IPS-18c (cell line): ENCODE results near the gene MMP25.

Source experiments
- H3K4me3 ChIP-seq: 2 replicates; pipeline ENCODE4 v1.7.0; 2013; ENCODE audit warnings: low read depth, mild to moderate bottlenecking, low read length, moderate library complexity; ENCODE audit not compliant: insufficient read depth
- H3K9me3 ChIP-seq: one replicate; pipeline ENCODE4 v1.6.1; 2013; ENCODE audit warnings: mild to moderate bottlenecking, low read length, moderate library complexity; ENCODE audit not compliant: control insufficient read depth, insufficient read depth

Gene MMP25

DNA sequence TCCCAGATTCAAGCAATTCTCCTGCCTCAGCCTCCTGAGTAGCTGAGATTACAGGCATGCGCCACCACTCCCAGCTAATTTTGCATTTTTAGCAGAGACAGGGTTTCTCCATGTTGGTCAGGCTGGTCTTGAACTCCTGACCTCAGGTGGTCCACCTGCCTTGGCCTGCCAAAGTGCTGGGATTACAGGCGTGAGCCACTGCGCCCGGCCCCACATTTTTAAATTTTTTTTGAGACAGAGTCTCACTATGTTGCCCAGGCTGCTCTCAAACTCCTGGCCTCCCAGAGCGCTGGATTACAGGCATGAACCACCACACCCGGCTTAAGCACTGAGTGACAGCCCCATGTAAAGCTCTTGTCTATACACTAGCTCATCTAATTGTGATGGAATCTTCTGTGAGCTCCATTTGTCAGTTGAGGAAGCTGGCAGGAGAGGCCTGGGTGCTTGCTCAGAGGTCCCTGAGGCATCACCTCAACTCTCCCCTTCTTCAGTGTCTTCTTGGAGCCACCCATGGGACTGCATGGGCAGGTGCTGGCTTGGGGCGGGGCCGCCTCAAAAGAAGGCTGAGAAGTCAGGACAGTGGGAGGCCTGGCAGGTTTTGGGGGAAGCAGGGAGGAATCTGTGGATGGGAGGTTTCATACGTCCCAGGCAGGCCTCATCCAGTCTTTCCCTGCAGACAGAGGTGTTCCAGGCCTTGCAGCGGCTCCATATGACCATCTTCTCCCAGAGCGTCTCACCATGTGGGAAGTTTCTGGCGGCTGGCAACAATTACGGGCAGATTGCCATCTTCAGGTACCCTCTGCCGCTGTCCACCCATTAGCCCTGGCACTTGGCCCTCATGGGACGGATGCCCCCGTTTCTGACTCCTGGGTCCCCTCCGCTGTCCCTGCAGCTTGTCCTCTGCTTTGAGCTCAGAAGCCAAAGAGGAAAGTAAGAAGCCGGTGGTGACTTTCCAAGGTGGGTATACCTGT is 21.0 kb upstream of the MMP25 start:
- Histone ChIP-seq H3K9me3 (peaks cover 2% of the 10 kb centered on the region), H3K4me3 (no peak overlapping the region)

DNA sequence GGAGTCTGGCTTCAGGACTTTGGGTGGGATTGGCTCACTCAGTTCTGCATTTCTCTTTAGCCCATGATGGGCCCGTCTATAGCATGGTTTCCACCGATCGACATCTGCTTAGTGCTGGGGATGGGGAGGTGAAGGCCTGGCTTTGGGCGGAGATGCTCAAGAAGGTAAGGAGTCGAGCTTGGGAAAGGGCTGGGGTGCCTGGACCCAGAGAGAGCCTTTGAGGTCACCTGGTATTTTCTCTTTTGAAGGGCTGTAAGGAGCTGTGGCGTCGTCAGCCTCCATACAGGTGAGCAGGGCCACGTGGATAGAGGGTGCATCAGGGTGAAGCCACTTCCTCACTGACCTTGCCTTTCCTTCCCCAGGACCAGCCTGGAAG is 20.4 kb upstream of the MMP25 start:
- H3K4me3 ChIP-seq = no peak overlapping the region
- H3K9me3 ChIP-seq = peaks cover 2% of the 10 kb centered on the region

DNA sequence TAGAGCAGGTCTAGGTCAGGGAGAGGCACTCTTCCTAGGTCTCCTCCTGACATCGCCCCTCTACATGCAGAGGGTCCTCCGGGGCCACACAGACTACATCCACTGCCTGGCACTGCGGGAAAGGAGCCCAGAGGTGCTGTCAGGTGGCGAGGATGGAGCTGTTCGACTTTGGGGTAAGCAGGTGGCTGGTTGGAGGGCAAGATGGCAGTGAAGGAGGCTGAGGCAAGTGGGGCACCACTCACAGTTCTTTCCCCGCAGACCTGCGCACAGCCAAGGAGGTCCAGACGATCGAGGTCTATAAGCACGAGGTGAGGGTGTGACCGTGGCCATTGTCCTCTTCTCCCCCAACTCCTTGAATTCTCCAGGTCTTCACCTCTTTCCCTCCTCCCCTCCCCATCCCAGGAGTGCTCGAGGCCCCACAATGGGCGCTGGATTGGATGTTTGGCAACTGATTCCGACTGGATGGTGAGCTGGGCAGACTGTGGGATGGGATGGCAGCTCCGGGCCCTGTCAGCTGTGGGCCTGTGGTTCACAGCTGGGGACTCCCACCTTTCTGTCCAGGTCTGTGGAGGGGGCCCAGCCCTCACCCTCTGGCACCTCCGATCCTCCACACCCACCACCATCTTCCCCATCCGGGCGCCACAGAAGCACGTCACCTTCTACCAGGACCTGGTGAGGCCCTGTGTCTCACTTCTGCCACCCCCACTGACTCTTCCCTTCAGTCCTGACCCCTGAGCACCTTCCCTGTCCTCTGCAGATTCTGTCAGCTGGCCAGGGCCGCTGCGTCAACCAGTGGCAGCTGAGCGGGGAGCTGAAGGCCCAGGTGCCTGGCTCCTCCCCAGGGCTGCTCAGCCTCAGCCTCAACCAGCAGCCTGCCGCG is 19.5 kb upstream of the MMP25 start:
- Histone ChIP-seq H3K4me3 (no peak overlapping the region), H3K9me3 (peaks cover 2% of the 10 kb centered on the region)

DNA sequence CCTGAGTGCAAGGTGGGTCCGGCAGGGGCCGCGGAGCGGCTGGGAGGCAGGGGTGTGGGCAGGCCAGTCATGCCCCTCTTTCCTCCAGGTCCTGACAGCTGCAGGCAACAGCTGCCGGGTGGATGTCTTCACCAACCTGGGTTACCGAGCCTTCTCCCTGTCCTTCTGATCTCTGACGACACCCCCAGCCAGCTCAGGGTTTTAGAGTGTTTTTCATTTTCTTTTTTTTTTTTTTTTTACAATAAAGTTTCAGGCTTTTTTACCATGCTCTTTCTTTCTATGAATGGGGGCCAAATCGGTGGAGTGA is 18.9 kb upstream of the MMP25 start:
- H3K4me3 ChIP-seq = no peak overlapping the region
- H3K9me3 ChIP-seq = peaks cover 2% of the 10 kb centered on the region

DNA sequence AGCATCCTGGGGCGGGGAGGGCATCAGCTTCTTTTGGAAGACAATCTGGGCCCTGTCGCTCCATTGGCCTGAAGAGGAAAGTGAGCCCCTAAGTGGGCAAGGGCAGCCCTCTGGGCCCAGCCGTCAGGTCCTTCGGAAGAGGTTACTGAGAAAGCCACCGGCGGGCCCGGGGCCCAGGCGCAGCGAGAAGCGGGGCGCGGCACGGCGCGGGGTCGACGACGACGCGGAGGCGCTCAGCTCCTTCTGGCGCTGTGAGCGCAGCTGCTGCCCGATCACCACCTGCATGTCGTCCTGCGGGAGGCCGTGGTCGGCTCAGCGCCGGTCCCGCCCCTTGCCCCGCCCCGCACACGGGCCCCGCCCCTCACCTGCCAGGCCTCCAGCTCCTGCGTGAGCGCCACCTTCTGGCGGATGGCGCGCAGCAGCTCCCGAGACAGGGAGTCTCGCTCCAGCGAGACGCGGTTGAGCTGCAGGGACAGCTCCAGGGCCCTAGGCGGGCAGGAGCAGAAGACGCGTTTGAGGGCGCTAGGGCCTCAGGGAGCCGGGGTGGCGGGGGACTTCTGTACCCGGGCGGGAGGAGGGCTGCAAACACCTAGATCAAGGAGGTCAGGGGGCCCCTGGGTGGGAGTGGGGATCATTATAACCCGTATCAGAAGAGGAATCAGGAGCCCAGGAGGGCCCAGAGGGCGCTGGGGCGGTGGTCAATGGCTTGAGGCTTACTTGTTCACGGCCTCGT is 18.2 kb upstream of the MMP25 start:
- no peak overlapping the region for H3K4me3 ChIP-seq

DNA sequence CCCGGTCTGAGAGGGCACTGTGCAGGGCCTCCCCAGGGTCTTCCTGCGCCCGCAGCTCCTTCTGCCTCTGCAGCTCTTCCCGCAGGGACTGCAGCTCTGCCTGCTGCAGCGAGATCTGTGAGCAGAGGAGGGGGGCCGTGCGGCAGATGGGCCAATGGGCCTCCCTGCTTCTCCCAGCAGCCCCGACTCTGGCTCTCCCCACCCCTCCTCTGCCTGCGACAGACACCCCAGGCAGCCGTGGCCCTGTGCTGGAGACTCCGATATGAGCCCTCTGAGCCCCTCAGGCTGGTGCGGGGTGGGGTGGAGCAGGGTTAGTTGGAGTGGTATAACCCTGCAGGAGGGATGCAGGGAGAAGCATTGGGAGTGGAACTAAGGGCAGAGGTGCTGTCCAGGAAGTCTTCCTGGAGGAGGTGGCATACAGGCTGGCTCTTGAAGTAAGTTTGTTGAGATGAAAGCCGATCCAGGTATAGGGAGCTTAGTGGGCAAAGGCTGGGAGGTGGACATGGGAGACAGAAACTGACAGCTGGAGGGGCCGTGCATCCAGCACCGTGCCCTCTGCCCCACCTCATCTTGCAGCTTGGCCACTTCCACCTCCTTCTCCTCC is 17.5 kb upstream of the MMP25 start:
- Histone ChIP-seq H3K9me3 (peaks cover 2% of the 10 kb centered on the region), H3K4me3 (no peak overlapping the region)

More for the DNA sequence above, 18.2 kb upstream of the MMP25 start:
- peaks cover 2% of the 10 kb centered on the region for H3K9me3 ChIP-seq

DNA sequence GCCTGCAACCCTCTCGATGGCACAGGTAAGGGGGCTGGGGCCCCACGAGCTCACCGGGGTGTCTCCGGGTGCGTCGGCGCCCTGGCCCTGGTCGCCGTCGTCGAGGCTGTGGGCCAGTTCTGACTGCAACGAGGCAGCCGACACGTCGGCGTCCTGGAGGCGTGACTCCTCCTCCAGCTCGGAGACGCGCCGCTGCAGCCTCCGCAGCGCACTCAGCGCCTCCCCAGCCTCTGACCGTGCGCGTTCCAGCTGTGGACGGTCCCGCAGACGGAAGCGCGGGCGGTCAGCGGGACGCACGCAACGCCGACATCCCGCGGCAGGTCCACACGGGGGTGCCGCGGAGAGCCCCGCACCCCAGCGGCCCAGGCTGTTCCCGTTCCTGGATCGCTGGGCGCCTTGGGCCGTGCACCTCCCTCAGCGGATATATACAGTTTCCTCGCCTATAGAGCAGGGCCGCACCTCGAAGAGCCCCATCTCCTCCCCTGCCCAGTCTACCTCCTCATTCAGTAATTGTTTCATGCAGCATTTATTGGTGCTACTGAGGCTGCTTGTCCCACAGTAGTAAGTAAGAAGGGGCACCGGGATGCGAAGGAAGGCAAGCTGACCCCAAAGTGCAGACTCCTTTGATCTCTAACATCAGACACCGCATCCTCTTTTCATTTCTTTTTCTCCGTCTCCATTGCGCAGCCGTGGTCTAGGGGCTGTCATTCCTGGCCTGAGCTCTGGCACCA is 16.7 kb upstream of the MMP25 start:
- H3K4me3 ChIP-seq = no peak overlapping the region

DNA sequence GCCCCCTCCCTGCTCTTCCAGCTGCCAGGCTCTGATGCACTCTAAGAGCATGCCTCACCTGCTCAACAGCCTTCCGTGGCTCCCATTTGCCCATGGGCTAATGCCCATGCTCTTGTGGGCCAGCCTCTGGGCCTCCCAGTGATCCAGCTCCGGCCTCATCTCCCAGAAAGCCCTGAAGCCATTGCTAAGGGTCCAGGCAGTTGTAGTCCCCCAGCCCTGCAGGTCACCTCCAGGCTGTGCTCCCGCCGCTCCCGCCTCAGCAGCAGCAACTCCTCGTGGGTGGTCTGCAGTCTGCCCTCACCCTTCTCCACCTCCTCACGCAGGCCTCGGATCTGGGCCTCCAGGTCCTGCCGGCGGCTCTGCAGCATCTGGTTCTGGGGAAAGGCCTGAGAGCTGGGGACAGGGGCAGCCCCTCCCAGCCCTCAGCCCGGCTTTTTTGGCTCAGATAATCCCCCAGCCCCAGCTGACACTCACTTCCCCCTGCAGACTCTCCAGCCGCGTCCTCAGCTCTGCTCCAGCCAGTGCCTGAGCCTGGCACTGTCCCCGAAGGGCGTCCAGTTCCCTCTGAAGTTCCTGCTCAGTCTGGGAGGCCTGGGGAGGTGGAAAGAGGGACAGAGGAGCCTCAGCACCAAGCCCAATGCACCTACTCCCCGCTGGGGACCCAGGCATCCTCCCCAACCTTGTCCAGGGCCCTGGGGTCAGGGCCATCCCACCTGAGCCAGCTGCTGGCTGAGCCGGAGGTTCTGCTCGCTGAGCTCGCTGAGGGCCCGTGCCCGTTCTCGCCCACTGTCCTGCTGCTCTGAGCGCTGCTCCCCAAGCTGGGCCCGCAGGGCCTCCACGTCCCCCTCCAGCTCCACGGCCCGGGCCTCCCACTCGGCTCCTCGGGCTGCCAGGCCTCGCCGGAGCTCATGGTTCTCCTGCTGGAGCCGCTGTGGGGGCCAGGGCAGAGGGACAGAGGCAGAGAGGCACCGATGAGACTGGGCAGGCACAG is 15.8 kb upstream of the MMP25 start:
- H3K4me3 ChIP-seq = peak overlapping the region; percentile 9; the same call in 1 of the 2 replicates
- peaks cover 2% of the 10 kb centered on the region for H3K9me3 ChIP-seq

More for the DNA sequence above, 16.7 kb upstream of the MMP25 start:
- peaks cover 2% of the 10 kb centered on the region for H3K9me3 ChIP-seq

DNA sequence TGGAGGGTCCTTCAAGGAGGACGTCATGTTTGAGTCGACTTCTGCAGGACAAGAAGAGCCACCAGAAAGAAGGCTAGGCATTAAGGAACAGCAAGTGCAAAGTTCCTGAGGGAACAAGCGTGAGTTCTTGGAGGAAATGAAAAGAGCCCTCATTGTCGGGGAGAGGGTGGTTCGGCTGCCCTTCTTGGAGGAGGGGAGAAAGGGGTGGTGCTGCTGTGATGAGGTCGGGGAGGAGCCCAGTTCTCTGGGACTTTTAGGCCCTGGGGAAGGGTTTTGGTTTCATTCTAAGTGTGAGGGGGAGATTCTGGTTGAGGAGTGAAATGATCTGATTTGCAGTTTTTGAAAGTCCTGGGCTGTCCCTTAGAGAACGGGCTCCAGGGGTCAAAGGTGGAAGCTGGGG is 13.7 kb upstream of the MMP25 start:
- peaks cover 2% of the 10 kb centered on the region for H3K9me3 ChIP-seq
- H3K4me3 ChIP-seq = no peak overlapping the region

DNA sequence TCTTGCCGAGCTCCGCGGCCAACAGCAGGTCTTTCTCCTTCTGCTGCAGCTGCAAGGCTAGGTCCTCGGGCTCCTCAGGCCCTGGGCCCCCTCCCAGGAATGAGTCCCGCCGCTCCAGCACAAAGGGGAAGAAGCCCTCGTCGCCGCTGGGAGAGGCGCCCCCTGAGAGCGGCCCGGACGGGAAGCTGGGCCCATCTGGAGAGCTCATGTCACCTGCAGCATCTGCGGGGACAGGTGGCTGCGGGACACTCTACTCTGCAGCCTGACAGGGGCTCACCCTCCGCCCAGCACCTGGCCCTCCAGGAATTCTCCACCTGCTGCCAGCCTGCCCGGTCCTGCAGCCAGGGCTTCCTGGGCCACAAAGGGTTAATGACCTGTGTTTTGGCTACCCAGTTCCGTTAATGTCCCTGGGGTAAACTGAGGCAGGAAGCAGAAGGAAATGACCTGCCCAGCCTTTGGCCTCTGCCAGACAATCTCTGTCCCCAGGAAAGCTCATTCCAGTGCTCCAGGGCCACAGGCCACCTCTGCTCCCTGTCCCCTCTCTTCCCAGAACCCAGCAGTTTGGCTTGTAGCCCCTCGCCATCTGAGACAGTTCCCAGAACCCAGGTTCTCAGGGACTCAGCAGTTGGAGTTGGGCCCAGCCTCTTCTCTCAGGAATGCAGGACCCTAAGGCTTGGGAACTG is 10.9 kb upstream of the MMP25 start:
- H3K9me3 ChIP-seq = no peaks in the 10 kb centered on the region
- no peak overlapping the region; the same call in 1 of the 2 replicates for H3K4me3 ChIP-seq

DNA sequence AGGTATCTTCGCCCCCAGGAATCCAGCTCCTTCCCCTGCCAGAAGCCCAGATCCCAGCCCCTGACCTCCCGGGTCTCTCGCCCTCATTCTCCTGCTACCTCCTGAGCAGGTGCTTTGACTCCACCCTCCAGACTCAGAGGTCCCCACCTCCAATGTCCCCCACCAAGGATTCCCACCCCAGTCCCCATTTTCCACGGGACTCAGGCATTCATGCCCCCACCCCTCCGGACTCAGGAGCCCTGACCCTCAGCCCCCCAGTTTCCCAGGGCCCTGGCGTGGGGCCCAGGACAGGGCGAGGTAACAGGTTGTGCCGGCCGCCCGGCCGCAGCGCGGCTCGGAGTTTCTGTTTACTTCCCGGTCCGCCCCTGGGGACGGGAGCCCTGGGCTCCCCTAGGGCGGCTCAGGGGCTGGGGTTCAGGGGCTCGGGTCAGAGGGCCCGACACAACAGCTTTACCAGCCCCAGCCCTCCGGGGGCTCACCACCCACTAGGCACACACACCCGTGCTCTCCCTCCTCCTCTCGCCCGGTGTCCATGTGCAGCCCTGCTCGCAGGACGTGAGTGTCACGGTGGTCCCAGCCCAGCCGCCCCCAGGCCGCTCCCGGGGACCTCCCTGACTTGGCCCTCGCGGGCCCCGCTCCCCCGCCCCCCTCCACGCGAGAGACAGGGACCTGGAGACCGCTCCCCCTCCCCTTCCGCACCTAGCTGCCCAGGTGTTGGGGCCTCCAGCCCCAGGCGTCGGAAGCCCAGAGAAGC is 10.2 kb upstream of the MMP25 start:
- Histone ChIP-seq H3K9me3 (no peaks in the 10 kb centered on the region), H3K4me3 (peak overlapping the region; percentile 59; the same call in 1 of the 2 replicates)

DNA sequence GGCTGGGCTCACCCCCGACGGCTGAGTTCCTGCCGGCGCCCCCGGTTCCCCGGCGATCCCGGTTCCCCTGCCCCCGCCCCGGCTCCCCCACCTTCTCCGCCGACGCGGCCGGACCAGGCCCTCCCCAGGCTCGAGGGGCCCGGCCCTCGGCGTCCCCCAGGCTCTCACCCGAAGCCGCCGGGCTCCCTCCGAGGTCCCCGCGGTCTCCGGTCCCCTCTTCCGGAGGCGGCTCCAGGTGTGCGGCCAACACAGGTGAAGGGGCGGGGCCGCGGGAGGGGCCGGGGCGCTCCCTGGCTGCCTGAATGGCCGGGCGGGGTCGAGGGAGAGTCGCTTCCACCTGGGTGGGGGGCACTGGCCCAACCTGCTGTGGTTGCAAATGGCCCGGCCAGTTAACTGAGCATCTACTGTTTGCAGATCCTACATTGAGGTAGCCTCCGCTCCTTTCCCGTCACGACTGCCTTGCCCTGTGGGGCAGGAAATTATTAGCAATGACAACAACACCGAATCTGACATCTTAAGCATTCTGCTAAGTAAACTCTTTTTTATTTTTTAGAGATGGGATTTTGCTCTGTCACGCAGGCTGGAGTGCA is 9.5 kb upstream of the MMP25 start, which contains the start of gene BICDL2:
BICDL2 (minus strand) TSS at position 219 of the 590 bp plus-strand sequence. CDS start 1,448 bp downstream, outside the sequence.
- peak within 1 kb of the TSS; percentile 59; the same call in 1 of the 2 replicates for H3K4me3 ChIP-seq

DNA sequence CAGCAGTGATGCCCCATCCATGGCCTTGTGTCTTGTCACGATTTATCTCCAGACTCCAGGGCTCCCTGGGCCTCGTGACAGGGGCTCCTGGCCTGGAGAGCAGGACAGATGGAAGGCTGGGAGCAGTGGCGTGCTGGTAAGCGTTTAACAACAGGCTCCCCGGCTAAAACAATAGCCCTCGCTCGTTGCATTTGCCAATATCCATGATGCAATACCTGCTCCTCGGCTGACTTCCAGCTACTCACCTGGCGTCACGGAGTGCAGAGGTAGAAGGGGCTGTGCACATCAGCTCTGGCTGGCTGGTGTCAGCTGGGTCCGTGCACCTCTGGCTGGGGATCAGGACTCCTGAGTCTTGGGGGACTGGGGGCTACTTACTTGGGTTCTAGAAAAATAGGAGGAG is 8.1 kb upstream of the MMP25 start:
- no peak overlapping the region for H3K4me3 ChIP-seq
- H3K9me3 ChIP-seq = no peaks in the 10 kb centered on the region

More for the DNA sequence above, 9.5 kb upstream of the MMP25 start, which contains the start of gene BICDL2:
- no peaks in the 10 kb centered on the region for H3K9me3 ChIP-seq

DNA sequence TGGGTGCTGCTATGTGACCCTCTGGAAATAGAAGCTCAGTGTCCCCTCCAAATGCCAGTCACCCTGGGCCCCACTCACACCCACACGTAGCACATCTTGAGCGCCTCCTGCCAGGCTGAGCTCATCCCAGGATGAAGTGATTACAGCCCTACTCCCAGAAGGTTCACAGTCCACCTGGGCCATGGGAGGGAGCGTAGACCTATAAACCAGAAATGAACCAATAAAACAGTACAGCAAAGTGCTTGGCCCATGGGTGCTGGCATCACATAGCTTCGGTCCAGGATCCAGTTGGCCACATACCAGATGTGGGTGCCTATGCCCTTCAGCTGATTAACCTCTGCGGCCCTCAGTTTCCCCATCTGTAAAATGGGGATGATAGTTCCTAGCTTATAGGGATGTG is 7.5 kb upstream of the MMP25 start:
- no peak overlapping the region for H3K4me3 ChIP-seq
- no peaks in the 10 kb centered on the region for H3K9me3 ChIP-seq
